HepG2 (cell line): ENCODE results near the gene ANKRD11. TPM values are rescaled to one million over a fixed set of nuclear protein-coding genes. Genes with fewer than 3 reads are reported as not detected.

Source experiments
- CREB3 ChIP-seq: sonication (generic); formaldehyde crosslinking; IDR thresholded peaks from 2 replicates; pipeline ENCODE4 v1.5.0; 2020; ENCODE audit warnings: missing genetic modification reagents
- HOXA9 ChIP-seq: sonication (generic); formaldehyde crosslinking; IDR thresholded peaks from 2 replicates; pipeline ENCODE4 v1.8.1; 2022; ENCODE audit warnings: missing genetic modification reagents, mild to moderate bottlenecking, moderate library complexity, borderline replicate concordance
- ONECUT2 ChIP-seq: sonication (generic); formaldehyde crosslinking; IDR thresholded peaks from 2 replicates; pipeline ENCODE4 v1.4.0; 2020; ENCODE audit warnings: missing genetic modification reagents
- TOPORS ChIP-seq: sonication (generic); formaldehyde crosslinking; IDR thresholded peaks from 2 replicates; pipeline ENCODE4 v1.8.0; 2023; ENCODE audit warnings: mild to moderate bottlenecking, missing genetic modification reagents
- ZBTB33 ChIP-seq: sonication (generic); formaldehyde crosslinking; IDR thresholded peaks from 2 replicates; pipeline ENCODE4 v1.4.0; 2020; ENCODE audit warnings: missing genetic modification reagents
- ZBTB44 ChIP-seq: sonication (generic); formaldehyde crosslinking; IDR thresholded peaks from 2 replicates; pipeline ENCODE4 v1.4.0; 2020; ENCODE audit warnings: missing genetic modification reagents
- ZFAT ChIP-seq: sonication (generic); formaldehyde crosslinking; conservative IDR thresholded peaks from 2 replicates; pipeline ENCODE4 v1.8.1; 2023; ENCODE audit warnings: missing genetic modification reagents, inconsistent platforms
- ZFP91 ChIP-seq: sonication (generic); formaldehyde crosslinking; IDR thresholded peaks from 2 replicates; pipeline ENCODE4 v1.9.0; 2022; ENCODE audit warnings: missing genetic modification reagents, mild to moderate bottlenecking, borderline replicate concordance
- ZIK1 ChIP-seq: sonication (generic); formaldehyde crosslinking; IDR thresholded peaks from 2 replicates; pipeline ENCODE4 v1.5.0; 2020; ENCODE audit warnings: mild to moderate bottlenecking, low read depth, missing genetic modification reagents, borderline replicate concordance
- ZNF281 ChIP-seq: sonication (generic); formaldehyde crosslinking; IDR thresholded peaks from 2 replicates; pipeline ENCODE4 v1.4.0; 2020; ENCODE audit warnings: missing genetic modification reagents, borderline replicate concordance
- ZNF513 ChIP-seq: sonication (generic); formaldehyde crosslinking; conservative IDR thresholded peaks from 2 replicates; pipeline ENCODE4 v1.5.0; 2020; ENCODE audit warnings: missing genetic modification reagents
- ZNF768 ChIP-seq: sonication (generic); formaldehyde crosslinking; IDR thresholded peaks from 2 replicates; pipeline ENCODE4 v1.4.0; 2020; ENCODE audit warnings: missing genetic modification reagents
- polyA plus RNA-seq, 8 experiments: library from polyadenylated mRNA; depleted of rRNA in 3 of 8; stranded (reverse) in 7 of 8; unstranded in 1 of 8; fragments of >200 nt; fragmentation: Illumina TruSeq in 4 of 8; extraction: Trizol in 4 of 8; gene quantifications; 2 replicates each; pipeline versions ENCODE4 v1.2.1 to v1.2.3, GENCODE V29; 2011 to 2016; ENCODE audit warnings: low read depth in 4 of 8, missing spikeins in 1 of 8, mixed read lengths in 1 of 8; ENCODE audit not compliant: insufficient read depth in 1 of 8
- total RNA-seq, 5 experiments: library from RNA; depleted of rRNA; stranded (reverse); fragments of >200 nt; fragmentation: Illumina TruSeq; extraction: Trizol; gene quantifications; 2 replicates each; pipeline ENCODE4 v1.2.3, GENCODE V29; 2016; ENCODE audit warnings: low read depth in 1 of 5

ANKRD11 gene
- total and polyA plus RNA-seq, 2 of the 13 experiments (the other 11 are each of a cell fraction or from before 2014, with no cell fraction given), result 21.4 to 38.4 TPM

GRCh38 chr16:89360760-89361435 lies 129.5 kb downstream of the ANKRD11 start (continued):
- TF ChIP-seq CREB3 (no peak), ZBTB33 (CRISPR knock-in tag) (no peak), ZIK1 (CRISPR knock-in tag) (no peak), HOXA9 (CRISPR knock-in tag) (no peak), TOPORS (CRISPR knock-in tag) (no peak), ZBTB44 (no peak), ZNF768 (CRISPR knock-in tag) (peak; percentile 33; the same call in 1 of the 2 replicates), ZFAT (no peak), ZNF281 (no peak), ONECUT2 (CRISPR knock-in tag) (no peak), ZNF513 (CRISPR knock-in tag) (no peak), ZFP91 (CRISPR knock-in tag) (0 out of 2 replicates have a peak, but pooled peaks have one; percentile 25)
